GM19099 (cell line): ENCODE data around the gene SEMA3A.

Source experiments
- POLR2A ChIP-seq: IDR thresholded peaks from 3 replicates; pipeline ENCODE4 v1.6.1; 2011; ENCODE audit warnings: low read depth; ENCODE audit not compliant: insufficient read length; ENCODE audit errors: extremely low read depth

The SEMA3A gene

DNA sequence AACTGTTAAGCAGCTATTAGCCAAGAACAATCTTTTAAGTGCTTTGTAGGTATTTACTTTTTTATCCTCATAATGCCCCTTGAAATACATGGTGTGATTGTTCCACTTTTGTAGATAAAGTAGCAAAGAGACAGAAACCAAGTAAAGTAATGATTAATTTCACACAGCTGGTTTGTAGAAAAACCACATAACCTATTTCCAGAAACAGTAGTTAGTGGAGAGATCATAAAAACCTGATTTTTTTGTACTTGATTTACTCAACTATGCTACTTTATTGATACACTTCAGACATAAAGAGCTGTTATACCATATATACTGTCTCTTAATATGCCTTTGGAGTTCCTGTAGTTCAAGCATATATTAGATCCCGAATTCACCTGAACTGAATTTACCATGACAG is 118.4 kb downstream of the SEMA3A start:
- TF ChIP-seq POLR2A, result no peak

DNA sequence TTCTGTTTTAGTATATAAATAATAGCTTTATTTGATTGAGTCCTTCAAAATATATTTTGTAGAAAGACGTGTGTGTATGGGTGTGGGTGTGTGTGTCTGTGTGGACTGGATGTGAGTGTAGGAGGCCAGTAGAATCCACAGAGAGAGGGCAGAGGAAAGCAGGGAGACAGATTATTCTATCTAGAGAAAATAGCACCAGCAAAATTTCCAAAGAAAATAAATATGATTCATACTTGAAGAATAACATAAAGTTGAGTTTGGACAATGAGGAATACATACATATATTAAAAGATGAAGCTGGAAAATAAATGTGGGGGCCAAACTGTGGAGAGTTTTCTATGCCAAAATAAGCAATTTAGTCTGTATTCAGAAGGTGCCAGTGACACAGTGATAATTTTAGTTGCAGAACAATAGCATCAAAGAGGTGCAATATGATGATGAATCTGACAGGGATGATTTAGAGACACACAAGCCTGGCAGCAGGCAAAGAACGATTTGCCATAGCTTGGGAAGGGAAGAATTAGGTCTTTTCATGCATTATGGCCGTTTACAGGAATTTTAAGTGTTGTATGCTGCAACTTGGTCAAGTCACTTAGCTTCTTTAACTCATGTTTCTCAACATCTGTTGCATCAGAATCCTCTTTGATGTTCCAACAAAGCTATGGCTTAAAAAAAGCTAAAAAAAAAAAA is 121.3 kb downstream of the SEMA3A start:
- TF ChIP-seq POLR2A, result no peak

DNA sequence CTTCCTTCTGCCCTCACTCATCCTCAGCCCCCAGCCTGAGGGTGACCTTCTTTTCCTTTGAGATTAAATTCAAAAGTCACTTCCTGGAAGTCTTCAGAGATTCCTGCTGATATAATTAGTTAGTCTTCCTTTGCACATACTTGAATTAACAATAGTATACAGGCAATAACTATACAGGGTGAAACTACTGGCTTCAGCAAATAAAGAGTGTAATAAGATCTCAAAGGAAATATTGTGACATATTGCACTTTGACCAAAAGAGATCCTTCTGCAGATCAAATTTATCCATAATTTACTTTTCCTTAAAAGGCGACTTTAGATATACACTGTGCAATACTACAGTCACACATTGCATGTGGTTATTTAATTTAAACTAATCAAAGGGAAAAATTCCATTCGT is 123.8 kb downstream of the SEMA3A start:
- no peak for TF ChIP-seq POLR2A

DNA sequence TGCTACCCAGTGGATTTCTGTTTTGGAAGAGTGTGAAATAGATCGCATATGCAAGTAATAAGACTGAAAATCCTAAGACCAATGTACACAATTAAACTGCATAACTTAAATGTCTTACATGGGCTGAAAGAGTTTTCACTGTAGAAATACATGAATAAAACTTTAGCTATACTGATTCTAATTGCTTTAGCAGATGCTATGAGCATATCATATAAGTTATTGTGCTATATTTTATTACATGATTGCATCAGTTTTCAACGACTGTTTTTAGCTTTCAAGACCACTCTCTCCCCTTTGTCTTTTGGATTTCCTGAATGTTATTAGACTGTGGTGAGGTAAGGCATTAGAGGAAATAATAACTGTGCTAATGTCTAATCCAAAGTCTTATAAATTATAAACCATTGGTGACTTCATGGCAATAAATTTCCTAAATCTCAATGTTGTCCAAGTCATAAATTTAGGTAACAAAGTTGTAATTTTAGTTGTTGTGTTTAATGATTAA is 124.5 kb downstream of the SEMA3A start:
- no peak for TF ChIP-seq POLR2A

DNA sequence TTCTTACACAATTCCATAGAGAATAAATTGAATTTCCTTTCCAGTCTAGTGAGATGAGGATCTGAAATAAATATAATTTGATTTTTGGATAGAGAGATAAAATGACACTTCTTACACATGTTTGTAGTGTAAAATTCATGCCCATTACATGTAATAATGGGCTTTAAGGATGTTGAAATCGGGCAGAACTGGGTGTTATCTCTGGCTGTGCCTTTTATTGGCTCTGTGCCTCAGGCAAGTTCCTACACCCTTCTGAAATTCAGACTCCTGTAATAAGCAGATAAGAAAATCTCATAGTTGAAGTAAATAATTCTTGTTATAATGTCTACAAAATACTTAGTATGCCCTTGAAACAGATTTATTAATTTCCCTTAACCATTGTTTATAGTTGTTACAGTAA is 125.6 kb downstream of the SEMA3A start:
- no peak for TF ChIP-seq POLR2A

DNA sequence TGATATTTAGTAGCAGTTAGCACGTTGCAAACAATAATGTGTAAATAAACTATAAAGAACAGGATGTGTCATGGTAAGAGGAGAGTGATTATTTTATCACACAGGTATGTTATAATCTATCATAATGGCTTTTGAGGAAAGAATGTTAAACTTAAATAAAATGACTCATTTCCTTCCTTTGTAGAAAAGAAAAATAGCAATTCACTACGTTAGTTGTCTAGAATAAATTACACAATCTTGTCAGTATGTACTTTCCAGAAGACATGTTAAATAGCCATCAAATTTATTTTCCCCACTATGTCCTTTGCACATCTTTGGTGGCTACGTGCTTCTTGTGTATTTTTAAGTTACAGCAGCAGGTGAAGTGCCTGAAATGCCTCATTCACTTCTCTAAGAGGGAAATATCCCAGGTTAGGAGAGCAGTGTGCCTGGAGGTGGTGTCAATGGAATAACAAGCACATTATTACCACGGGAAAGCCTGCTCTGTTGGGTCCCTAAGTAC is 133.8 kb downstream of the SEMA3A start:
- no peak for TF ChIP-seq POLR2A

DNA sequence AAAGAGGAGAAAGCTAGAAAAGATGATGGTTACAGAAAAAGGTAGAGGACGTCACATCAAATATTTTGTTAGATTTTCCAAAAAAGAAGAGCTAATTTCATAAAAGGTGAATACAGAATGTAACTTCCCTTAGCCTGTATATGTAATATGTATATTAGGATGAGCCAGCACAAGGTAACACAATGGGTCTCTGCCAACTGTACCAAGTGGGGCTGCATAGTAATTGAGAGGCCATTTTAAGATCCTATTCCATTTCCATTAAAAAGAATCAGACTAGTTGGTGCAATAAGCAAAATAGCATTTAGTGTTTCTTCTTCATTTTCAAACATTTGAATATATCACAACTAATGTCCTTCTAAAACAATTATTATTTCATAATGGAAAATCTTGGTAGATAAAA is 134.6 kb downstream of the SEMA3A start:
- no peak for TF ChIP-seq POLR2A

DNA sequence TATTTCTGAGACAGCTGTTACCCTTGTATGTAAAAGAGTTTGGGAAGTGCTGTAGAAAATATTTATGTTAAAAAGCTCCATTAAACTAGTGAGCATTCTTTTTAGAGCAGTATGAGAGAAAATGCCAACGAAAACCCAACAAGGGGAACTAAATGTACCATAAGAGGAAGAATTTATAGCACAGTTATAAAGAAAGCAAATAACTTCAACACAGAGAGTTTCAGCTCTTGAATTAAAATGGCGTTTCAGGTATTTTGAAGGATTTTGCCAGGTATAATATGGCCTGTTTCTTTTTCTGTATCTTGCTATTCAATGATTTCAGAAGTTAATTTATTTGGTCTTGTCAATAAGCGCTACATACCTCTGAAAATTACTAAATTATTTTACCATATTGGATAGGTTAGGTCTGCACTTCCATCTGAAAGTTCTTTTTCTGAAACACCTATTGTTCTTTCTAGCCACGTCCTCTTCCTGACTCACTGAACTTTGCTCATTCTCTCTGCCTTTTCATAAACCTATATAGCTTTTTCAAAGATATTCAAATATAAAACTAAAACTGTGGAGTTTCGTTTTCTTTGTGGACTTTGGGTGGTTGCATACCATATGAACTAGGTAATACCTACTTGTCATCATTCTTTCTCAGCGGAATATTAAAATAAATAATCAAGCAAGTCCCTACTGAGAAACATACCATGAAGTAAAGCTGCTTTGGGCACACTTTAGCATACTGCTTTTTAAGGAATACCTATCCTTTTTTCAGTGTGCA is 136.1 kb downstream of the SEMA3A start:
- TF ChIP-seq POLR2A, result no peak

DNA sequence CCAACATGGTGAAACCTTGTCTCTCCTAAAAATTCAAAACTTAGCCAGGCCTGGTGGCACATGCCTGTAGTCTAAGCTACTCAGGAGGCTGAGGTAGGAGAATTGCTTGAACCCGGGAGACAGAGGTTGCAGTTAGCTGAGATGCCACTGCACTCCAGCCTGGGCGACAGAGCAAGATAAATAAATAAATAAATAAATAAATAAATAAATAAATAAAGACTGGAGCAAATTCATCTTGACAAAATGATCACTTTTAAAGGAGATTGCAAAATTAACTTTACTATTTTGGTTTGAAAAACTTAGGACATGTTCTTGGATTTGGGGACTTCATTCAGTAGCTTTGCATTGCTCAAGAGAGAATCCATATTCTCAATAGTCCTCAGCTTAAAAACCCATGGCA is 137.0 kb downstream of the SEMA3A start:
- no peak for TF ChIP-seq POLR2A

DNA sequence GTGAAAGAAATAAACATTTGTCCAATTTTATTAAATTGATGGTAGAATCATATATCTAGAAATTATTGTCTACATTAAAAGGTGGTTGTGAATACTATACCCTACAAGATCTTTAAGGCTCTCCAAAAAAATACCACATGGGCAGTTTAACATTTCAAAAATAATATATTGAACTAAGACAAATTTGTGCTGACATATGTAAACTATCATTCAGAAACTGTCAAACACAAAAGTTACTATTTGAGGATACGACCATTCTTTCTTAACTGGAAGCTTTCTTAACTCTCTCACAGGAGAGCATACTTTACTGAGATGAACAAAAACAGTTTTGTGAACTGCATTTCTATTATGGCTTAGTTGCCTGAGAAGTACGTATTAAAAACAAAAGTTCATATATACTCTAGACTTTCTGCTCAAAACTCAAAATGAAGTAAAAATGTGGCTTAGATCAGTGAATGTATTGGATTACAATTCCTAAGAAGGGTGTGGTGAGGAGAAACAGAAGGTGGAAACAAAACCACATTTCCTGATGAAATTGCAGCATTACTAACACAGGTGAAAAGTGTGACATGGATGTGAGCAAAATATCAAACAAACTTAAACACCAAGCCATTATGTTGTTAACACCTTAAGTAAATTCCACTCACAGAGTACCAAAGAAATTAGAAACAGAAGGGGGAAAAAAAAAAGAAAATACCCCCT is 138.5 kb downstream of the SEMA3A start:
- TF ChIP-seq POLR2A, result no peak

DNA sequence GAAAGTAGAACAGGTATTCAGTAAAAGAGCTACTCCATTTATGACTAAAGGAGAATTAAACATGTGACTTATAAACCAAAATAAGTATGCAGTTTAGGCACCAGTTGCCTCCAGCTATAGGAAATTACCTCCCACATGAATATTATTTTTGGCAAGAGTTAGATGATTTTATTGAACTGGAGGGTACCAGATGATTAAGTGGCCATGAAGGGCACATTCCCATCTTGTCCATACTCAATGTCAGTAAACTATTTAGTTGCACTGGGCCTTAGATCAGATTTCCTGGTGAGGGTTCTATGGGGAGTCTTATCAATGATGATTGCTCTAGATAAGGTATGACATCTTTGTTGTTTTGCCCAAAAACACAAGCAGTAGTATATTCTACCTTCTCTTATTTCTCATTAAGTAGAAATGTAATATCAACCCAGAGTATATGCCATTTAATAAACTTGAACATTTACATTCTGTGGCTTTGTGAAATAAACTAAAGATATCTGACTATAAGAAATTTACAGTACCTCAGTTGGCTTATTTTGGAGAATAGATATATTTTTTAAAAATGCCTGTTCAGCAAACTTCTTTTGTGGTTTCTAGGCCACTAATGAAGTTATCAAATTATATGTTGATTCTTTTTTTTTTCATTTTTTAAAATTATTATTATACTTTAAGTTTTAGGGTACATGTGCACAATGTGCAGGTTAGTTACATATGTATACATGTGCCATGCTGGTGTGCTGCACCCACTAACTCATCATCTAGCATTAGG is 145.3 kb downstream of the SEMA3A start:
- no peak for TF ChIP-seq POLR2A

DNA sequence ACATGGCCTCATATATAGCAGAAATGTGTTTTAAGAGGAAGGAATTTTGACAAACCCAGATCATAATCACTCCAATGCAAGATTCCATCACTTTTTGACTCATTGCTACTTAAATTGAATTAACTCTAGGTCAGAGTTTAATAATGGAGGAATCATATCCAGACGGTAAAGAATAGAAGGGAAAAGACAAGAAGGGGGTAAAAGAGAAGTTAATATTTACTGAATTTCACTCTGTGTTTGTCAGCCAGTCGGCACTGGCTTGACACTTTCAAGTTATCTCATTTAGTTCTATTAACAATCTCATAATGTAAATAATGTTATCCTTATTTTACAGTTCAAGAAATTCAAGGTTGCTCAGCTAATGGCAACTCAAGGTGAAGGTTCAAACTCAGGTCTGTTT is 147.5 kb downstream of the SEMA3A start:
- TF ChIP-seq POLR2A, result no peak

DNA sequence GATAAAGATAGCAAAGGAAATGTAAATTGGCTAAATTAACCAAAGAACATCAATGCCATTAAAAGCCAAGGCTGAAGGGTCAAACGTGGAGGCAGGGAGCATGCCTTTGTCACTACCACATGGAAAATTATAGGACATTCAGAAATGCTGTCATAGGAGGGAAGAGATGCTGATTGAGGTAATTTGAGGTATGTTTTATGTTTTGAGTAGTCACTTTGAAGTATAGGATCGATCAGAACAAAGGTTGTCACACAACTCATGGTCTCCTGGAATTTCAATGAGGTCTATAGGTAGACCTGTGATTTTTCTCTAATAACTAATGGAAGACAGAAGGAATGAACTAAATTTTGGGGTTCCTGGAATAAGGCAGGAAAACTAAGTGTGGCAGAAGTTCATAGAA is 149.8 kb downstream of the SEMA3A start:
- no peak for TF ChIP-seq POLR2A

DNA sequence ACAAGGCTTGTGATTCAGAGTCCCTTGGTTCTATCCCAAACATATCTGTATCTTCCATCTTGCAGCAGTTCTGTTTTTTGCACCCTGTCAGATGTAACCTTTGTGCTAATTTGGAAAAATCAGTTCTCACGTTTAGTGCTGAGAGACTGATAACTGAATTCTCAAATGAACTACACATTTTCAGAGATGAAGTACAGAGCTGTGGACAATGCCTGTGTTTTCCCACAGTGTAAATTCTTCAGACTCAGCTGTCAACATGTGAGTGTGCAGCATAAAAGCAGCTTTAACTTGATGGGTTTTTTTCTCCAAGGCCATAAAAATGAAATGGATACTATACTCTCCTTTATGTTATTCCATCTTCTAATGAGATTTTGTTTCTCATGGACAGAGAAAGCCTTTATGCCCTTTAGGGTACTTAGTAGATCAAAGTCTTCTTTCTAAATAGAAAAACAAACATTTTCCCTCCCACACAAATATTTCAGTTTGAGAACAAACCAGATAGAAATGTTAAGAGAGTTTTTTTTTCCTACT is 150.9 kb downstream of the SEMA3A start:
- TF ChIP-seq POLR2A, result no peak
